Testis (tissue), 3 donors: Measurements from ENCODE around the gene CKAP2L. TPM values are rescaled to one million over a fixed set of nuclear protein-coding genes. Genes with fewer than 3 reads are reported as not detected.
A peak's percentile ranks its signal among the peaks of the same experiment; 100 is the strongest.

ENCODE experiments used
- DNase-seq: peaks from one replicate; pipeline ENCODE4 v3.0.0-alpha.2; 2019
- H3K27ac ChIP-seq, 2 donors: fragments of 200-600 bp; sonication (generic); one replicate each; pipeline ENCODE4 v1.5.1; 2019
- H3K27me3 ChIP-seq: fragments of 200-600 bp; sonication (generic); one replicate; pipeline ENCODE4 v1.5.1; 2019
- H3K36me3 ChIP-seq: fragments of 200-600 bp; sonication (generic); one replicate; pipeline ENCODE4 v1.5.1; 2017; ENCODE audit warnings: low read depth; ENCODE audit errors: missing control alignments
- H3K4me1 ChIP-seq: fragments of 200-600 bp; sonication (generic); one replicate; pipeline ENCODE4 v1.5.1; 2019
- H3K4me3 ChIP-seq, 2 donors: fragments of 200-600 bp; sonication (generic); one replicate each; pipeline ENCODE4 v1.5.1; 2017 to 2019
- H3K9me3 ChIP-seq: fragments of 200-600 bp; sonication (generic); one replicate; pipeline ENCODE4 v1.5.1; 2017
- POLR2A ChIP-seq: fragments of 450-650 bp; IDR thresholded peaks from one replicate; pipeline ENCODE4 v1.6.1; 2017; ENCODE audit warnings: antibody characterized with exemption, mild to moderate bottlenecking, moderate library complexity
- WGBS, 2 donors: methylation state at CpG; one replicate each; pipeline ENCODE4 v1.1.5; 2018; 5-methylcytosine and 5-hydroxymethylcytosine counted together
- intact Hi-C: fragments of 100-400 bp; cut with DNase I; formaldehyde crosslinking; loops from one replicate; pipeline ENCODE4 v1.15.1; 2023; ENCODE audit warnings: low total_unique reads
- polyA plus RNA-seq: library from polyadenylated mRNA; stranded (reverse); fragments of 350-450 nt; fragmentation: Illumina TruSeq; extraction: RNeasy Lipid Tissue Mini Kit (QIAGEN cat#74804); gene quantifications from one replicate; pipeline ENCODE4 v1.2.3, GENCODE V29; 2014; ENCODE audit warnings: low read depth, low replicate concordance; ENCODE audit not compliant: insufficient read depth
- total RNA-seq, 2 donors: library from RNA; depleted of rRNA; stranded (reverse); fragments of >200 nt; gene quantifications; one replicate each; pipeline ENCODE4 v1.2.3, GENCODE V29; 2016
- TF ChIP-seq, protein P1 (sequence below), 3 experiments: fragments of 450-650 bp in 2 of 3; fragments of 200-600 bp in 1 of 3; sonication (generic) in 1 of 3; IDR thresholded peaks; one replicate each; pipeline ENCODE4 v1.5.1; 2016 to 2019; ENCODE audit warnings: antibody characterized with exemption in 3 of 3, mild to moderate bottlenecking in 2 of 3, moderate library complexity in 1 of 3

Gene CKAP2L
- total and polyA plus RNA-seq, 3 donors from 2014 or later, result 7.1 to 11.0 (median 9.5) TPM

DNA sequence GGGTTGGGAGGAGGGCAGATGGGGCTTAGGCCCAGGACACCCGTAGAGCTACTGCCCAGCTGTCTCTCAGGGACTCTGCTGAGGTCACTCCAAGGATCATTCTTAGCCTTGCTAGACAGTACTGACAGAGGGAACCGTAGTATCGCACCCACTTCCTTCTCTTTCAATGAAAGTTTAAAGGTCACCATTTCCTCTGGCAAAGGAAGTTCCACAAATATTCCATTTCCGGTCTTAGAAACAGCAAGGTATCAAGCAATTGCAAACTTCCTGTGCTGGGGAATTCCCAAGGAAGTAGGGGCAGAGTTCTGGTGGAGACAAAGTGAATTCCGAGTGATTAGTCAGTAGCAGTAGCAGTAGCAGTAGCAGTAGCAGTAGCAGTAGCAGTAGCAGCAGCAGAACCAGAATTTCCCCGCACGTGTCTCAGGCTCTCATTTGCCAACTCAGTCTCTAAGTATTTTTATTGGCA is 47.5 kb upstream of the CKAP2L start:
- WGBS, 2 donors, result 53 to 63% methylated on average over 7 of the region's 7 CpGs
- H3K4me1 ChIP-seq, result peaks cover 30% of the 10 kb centered on the region
- H3K4me3 ChIP-seq, result no peak overlapping the region
- intact Hi-C loops, result no loop called here
- H3K27me3 ChIP-seq, result no peaks in the 10 kb centered on the region
- H3K36me3 ChIP-seq, result no peaks in the 10 kb centered on the region
- TF ChIP-seq, protein P1, sequence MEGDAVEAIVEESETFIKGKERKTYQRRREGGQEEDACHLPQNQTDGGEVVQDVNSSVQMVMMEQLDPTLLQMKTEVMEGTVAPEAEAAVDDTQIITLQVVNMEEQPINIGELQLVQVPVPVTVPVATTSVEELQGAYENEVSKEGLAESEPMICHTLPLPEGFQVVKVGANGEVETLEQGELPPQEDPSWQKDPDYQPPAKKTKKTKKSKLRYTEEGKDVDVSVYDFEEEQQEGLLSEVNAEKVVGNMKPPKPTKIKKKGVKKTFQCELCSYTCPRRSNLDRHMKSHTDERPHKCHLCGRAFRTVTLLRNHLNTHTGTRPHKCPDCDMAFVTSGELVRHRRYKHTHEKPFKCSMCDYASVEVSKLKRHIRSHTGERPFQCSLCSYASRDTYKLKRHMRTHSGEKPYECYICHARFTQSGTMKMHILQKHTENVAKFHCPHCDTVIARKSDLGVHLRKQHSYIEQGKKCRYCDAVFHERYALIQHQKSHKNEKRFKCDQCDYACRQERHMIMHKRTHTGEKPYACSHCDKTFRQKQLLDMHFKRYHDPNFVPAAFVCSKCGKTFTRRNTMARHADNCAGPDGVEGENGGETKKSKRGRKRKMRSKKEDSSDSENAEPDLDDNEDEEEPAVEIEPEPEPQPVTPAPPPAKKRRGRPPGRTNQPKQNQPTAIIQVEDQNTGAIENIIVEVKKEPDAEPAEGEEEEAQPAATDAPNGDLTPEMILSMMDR (IDR thresholded peaks at IDR 0.05), result no peak
- no peaks in the 10 kb centered on the region for H3K9me3 ChIP-seq
- DNase-seq, result no peak
- H3K27ac ChIP-seq, result peak overlapping the region; percentile 69 to 81

DNA sequence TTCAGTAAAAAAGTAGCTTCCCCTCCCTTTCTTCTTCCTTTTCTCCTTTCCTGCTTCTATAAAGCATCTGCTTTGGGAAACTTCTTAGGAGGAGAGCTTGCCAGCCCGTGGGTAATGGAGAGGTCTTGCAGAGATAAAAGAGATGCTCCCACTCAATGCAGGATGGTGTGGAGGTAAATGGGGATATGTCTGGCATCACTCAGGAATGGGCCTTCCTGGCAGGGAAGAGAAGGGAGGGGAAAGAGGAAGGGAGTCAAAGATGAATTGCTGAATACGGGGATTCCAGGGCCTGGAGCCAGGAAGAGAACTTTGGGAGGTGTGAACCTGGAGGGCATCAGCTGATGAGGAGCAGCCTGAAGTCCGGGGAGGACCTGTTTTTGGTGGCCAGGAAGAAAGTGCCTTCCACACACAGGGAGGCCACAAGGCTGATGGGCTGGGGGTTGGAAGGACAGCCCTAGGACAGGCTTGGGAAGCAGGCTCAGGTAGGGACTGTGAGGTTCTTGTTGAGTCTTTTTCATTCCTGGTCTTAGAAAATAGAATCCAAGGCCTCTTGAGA is 46.9 kb upstream of the CKAP2L start:
- no peak overlapping the region for H3K4me3 ChIP-seq
- H3K9me3 ChIP-seq, result no peaks in the 10 kb centered on the region
- H3K27me3 ChIP-seq, result no peaks in the 10 kb centered on the region
- peak overlapping the region; percentile 69 to 81 for H3K27ac ChIP-seq
- no peak for TF ChIP-seq POLR2A
- TF ChIP-seq, protein P1 (IDR thresholded peaks at IDR 0.05), result no peak
- intact Hi-C loops, result no loop called here
- no peak for DNase-seq
- peaks cover 30% of the 10 kb centered on the region for H3K4me1 ChIP-seq
- no peaks in the 10 kb centered on the region for H3K36me3 ChIP-seq
- WGBS, 2 donors, result 51 to 66% methylated on average over 3 of the region's 3 CpGs

DNA sequence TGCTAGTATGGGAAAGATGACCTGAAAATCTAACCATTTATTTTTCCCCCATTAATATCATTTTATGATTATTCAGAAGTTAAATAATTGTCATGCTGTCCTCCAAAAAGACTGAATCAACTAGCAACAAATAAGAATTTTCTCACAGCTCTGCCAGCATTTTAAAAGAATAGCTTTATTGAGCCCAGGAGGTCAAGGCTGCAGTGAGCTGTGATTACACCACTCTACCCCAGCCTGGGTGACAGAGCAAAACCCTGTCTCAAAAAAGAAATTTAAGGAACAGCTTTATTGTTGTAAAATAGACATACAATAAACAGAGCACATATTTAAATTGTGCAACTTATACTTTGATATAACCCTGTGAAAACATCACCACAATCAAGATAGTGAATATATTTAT is 44.7 kb upstream of the CKAP2L start:
- Histone ChIP-seq H3K27me3 (no peaks in the 10 kb centered on the region), H3K4me3 (no peak overlapping the region), H3K4me1 (peaks cover 25% of the 10 kb centered on the region), H3K36me3 (no peaks in the 10 kb centered on the region), H3K9me3 (no peaks in the 10 kb centered on the region), H3K27ac (peak overlapping the region; percentile 69 to 81)
- intact Hi-C loops, result no loop called here
- TF ChIP-seq, protein P1 (IDR thresholded peaks at IDR 0.05), result no peak
- no peak for TF ChIP-seq POLR2A
- peak; percentile 64 for DNase-seq

DNA sequence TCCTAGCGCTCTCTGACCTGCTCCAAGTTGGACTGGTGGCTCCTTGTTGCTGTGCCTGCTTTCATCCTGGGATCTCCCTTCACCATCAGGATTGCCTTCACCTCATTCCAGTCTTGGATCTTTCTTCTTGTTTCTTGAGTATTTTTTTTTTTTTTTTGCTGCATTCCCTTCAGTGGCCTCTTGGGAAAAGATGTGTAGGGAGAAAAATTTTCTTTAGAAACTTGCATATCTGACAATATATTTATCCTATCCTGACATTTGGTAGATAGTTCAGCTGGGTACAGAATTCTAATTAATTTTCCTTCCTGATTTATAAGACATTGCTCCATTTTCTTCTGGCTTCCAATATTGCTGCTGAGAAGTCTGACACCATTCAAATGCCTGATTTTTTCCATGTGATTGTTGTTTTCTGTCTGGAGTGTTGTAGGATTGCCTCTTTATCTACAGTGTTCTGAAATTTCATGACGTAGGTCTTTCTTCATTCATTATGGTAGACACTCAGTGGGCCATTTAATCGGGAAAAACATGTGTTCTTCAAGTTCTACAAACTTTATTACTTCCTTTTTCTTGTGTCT is 42.9 kb upstream of the CKAP2L start:
- no peak for TF ChIP-seq POLR2A
- TF ChIP-seq, protein P1 (IDR thresholded peaks at IDR 0.05), result peak in 2 of 3 experiments; percentile 6 to 17
- 84 to 87% methylated on average over 3 of the region's 3 CpGs for WGBS, 2 donors
- intact Hi-C loops, result no loop called here
- peaks cover 16% of the 10 kb centered on the region for H3K4me1 ChIP-seq
- no peak overlapping the region for H3K4me3 ChIP-seq
- no peak for DNase-seq
- H3K9me3 ChIP-seq, result no peaks in the 10 kb centered on the region
- H3K27ac ChIP-seq, result peak overlapping the region; percentile 69 to 74
- no peaks in the 10 kb centered on the region for H3K36me3 ChIP-seq
- H3K27me3 ChIP-seq, result no peaks in the 10 kb centered on the region

DNA sequence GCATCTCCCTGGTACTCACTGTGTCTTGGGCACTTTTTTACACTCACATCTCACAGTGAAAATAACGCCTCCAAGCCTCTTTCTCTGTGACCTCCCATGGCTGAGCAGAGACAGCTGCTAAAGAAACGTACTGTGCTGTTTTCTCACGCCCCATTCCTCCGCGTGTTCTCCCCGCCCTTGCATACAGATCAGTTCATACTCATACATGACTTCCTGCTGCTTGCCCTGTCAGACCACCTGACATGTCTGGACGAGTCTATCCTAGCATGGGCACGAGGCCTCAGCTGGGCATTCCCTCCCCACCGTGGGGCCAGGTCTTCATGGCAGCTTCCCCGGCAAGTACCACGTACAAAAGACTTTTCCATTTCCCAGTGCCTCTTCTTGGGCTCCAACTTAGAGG is 41.1 kb upstream of the CKAP2L start:
- no peaks in the 10 kb centered on the region for H3K9me3 ChIP-seq
- no peak overlapping the region for H3K27ac ChIP-seq
- TF ChIP-seq POLR2A, result no peak
- TF ChIP-seq, protein P1 (IDR thresholded peaks at IDR 0.05), result no peak
- intact Hi-C loops, result no loop called here
- no peak overlapping the region for H3K4me3 ChIP-seq
- DNase-seq, result no peak
- no peaks in the 10 kb centered on the region for H3K27me3 ChIP-seq
- 86 to 89% methylated on average over 11 of the region's 11 CpGs for WGBS, 2 donors
- peaks cover 3% of the 10 kb centered on the region for H3K4me1 ChIP-seq
- H3K36me3 ChIP-seq, result no peaks in the 10 kb centered on the region
